HCEC 1CT (cell line): ENCODE results near the gene TSACC.
A peak's percentile ranks its signal among the peaks of the same experiment; 100 is the strongest.

Source experiments
- DNase-seq: peaks from one replicate; pipeline ENCODE4 v3.0.0-alpha.2; 2017

Gene TSACC

GRCh38 chr1:156376958-156377919 is 38.9 kb downstream of the TSACC start:
- no peak for DNase-seq

- no peak for DNase-seq
Measured at GRCh38 chr1:156378557-156378956, 40.2 kb downstream of the TSACC start.

DNA sequence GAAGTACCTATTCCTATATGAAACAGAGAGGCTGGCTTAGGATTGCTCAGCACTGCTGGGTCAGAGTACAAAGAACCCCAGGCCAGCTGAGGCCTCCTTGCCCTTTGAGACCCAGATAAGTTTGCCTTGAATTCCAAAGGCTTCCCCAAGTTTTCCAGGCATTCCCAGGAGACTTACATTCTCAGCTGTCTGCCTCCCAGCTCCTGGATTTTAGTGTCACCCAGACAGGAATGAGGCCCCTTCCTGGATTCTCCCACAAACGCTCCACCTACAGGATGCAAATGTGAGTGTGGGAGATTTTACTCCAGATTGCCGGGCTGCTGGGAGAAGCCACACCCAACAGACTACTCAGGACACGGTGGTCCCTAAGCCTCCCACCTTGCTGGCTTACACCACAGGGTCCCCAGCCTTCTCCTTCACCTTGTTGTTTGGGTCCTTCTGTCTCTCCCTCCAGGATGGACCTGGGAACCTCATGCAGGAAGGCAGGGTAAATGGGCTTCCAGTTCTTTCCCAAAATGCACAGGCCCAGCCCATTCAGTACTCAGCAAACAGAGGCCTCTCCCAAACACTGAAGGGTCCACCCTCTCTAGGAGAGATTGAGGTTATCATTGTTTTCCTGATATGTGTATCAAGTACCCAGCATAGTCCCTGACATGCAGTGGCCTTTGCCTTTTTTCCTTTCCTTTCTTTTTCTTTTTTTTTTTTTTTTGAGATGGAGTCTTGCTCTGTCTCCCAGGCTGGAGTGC is 41.3 kb downstream of the TSACC start:
- DNase-seq, result peak; percentile 28

GRCh38 chr1:156382561-156382960 is 44.2 kb downstream of the TSACC start:
- DNase-seq, result no peak

GRCh38 chr1:156383023-156383422 is 44.7 kb downstream of the TSACC start:
- peak; percentile 42 for DNase-seq

DNA sequence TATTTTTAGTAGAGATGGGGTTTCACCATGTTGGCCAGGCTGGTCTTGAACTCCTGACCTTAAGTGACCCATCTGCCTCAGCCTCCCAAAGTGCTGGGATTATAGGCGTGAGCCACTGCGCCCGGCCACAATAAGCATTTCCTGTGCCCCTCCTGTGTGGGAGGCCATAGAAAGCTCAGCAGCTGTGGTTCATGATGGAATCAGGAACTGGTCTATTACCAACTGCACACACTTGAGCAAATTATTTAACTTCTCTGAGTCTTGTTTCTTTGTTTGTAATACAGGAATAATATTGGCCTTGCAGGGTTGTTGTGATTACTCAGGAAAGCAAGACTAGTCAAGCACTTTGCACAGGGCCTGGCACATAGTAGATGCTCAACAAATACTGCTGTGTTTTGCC is 45.7 kb downstream of the TSACC start:
- no peak for DNase-seq

- no peak for DNase-seq
Measured at GRCh38 chr1:156384658-156385057, 46.3 kb downstream of the TSACC start.

GRCh38 chr1:156385534-156386031 is 47.3 kb downstream of the TSACC start:
- peak; percentile 73 for DNase-seq

DNA sequence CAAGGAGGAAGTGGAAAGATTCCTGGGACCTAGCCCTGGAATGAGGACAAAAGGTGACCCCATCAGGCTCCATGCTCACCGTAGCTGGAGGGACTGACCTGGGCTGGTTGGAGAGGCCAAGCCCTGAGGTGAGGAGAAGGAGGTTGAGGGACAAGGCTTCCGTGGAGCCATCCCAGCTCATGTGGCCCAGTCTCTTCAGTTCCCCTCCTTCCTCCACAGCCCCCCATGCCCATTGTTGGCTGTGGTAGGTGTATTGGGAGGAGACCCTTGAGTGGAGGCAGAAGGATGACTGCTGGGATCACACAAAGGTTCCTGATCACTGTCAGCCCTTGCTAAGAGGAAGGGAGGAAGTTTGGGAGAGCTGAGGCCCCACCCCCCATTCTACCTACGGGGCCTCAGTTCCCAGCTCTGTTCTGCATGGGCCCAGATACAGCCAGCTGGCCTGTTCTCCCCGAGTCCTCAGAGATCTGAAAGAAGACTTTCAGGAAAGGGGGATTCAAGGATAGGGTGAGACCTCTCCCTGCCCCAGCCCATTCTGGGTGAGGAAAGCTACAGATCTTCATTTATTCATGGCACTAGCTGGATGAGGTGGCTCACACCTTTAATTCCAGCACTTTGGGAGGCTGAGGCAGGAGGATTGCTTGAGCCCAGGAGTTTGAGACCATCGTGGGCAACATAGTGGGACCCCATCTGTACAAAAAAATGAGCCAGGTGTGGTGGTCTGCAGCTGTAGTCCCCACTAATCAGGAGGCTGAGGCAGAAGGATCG is 48.0 kb downstream of the TSACC start:
- DNase-seq, result no peak

DNA sequence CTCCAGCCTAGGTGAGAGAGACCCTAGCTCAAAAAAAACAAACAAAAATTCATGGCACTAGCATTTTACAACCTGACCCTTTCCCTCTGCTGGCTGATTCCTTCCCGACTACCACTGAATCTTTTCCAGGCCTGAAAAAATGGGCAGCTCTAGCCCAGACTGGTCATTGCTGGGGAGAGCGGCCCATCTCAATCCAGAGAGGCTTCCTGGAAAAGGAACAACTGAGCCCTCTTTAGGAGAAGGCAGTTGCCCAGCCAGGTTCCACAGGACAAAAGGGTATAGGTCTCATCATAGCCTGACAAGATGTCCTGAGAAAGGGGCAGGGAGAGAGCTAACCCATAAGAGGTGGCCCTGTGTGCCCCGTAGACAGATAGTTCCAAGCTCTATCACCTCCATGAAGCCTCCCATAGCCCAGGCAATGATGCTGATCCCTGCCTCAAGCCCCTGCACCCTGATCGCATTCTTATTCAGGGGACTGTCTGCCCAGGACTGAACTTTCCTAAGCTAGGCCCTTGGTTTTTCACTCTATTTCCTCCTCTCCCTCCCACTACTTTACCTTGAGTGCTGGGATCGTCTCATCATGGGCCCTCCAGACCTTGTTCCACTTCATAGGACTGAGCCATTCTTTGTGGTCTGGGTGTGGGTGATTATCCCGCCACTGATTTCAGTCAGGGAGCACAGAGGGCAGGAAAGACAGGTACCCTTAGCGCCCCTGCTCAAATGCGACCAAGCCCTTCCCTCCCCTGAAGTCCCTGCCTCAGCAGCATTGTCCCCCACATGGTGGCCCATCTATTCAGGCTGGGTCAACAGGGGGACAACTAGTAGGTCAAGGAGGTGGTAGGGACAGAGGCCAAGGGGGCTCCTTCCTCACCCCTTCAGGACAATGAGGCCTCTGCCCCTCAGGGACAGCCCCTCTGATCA is 48.9 kb downstream of the TSACC start:
- no peak for DNase-seq

DNA sequence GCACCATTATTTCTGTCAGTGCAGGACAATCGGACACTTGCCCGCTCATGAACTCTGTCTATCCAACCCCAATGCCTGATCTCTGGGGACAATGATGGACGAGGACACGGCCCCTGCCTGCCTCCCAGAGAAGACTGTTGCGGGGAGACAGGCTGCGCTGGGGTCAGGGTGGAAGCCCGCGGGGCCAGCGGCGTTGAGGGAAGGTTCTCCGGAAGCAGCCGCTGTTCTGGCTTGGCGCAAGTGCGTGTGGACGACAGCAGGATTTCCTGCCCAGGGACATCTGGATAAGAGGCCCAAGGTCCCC is 49.5 kb downstream of the TSACC start:
- DNase-seq, result no peak

GRCh38 chr1:156388174-156389137 is 50.1 kb downstream of the TSACC start:
- DNase-seq, result no peak

GRCh38 chr1:156389311-156389710 is 51.0 kb downstream of the TSACC start:
- no peak for DNase-seq

GRCh38 chr1:156390469-156391365 is 52.4 kb downstream of the TSACC start:
- DNase-seq, result no peak

- no peak for DNase-seq
Measured at GRCh38 chr1:156391366-156391677, 53.0 kb downstream of the TSACC start.

DNA sequence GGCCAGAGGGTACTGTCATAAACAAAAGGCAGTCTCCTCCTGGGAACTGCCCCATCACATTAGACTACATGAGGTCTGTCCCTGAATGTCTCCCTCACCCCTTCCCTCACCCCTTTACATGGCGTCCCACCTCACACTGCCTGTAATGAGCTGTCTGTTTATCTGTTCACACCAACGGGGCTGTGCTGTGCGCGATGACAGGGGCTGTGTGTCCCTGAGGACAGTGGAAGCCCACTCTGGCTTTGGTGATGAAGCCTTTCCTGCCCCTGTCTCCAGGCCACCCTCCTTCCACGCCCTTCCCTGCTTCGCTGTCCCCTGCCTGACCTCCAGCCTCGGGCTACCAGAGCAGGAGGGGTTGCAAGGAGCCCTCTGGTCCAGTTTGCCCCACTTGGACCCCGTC is 53.4 kb downstream of the TSACC start:
- no peak for DNase-seq

DNA sequence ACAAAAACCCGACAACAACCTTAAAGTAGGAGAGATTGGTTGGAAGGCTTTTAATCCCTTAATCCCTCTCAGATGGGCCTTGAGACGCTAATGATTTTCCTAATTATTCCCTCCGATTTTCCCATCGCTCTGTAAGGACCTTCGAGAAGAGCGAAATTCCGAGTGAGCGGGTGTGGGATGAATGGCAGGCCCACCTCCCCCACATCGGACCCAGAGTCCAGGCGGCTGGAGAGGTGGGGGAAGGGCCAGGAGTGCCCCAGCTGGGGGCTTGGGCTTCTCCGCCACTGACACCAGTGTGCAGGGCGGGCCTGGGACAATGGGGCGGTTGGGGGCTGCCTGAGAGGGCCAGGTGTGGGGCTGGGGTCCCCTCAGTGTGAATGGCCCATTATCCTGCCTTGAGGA is 54.1 kb downstream of the TSACC start:
- DNase-seq, result no peak

DNA sequence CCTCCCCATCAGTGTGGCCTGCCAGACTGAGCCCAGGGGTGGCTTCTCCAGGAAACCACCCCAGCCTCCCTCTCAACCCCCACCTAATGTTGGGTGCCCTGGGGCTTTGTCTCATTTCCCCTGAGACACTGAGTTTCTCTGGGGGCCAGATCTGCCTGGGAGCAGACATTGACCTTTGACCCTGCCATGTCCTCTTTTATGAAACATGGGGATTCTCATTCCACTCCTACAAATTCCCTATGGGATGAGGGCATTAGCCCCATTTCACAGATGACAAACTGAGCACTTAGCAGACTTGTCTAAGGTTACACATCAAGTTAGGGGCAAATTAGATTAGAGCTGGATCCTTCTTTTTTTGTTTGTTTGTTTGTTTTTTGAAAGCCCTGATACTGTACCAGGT is 54.8 kb downstream of the TSACC start:
- DNase-seq, result no peak

GRCh38 chr1:156394082-156394481 is 55.8 kb downstream of the TSACC start:
- no peak for DNase-seq
